Activated CD4-positive, CD25-positive, alpha-beta regulatory T cell treated with anti-CD3 and anti-CD28 coated beads, Interleukin-2, amount 50 U/mL, for 16 hours (primary cell): ENCODE measurements around the gene SLC6A3.
"Not testable (repeated sequence)": the region's sequence is repeated elsewhere in the genome, so short reads cannot be mapped to it uniquely, and the experiment has no call there.

Source experiments
- DNase-seq: peaks from one replicate; pipeline ENCODE4 v3.0.0-alpha.2; 2020; ENCODE audit warnings: low read depth, low spot score

SLC6A3 gene

GRCh38 chr5:1422522-1422921 is 22.7 kb downstream of the SLC6A3 start:
- not testable (repeated sequence) for DNase-seq

- no peak for DNase-seq
Measured at GRCh38 chr5:1421521-1422341, 23.5 kb downstream of the SLC6A3 start.

GRCh38 chr5:1420211-1421195 is 24.7 kb downstream of the SLC6A3 start:
- no peak for DNase-seq

- DNase-seq = no peak
Measured at GRCh38 chr5:1419476-1420210, 25.6 kb downstream of the SLC6A3 start.

- DNase-seq = no peak
Measured at GRCh38 chr5:1418921-1419280, 26.3 kb downstream of the SLC6A3 start.

- no peak for DNase-seq
Measured at GRCh38 chr5:1418238-1418920, 26.9 kb downstream of the SLC6A3 start.

GRCh38 chr5:1417586-1418225 is 27.5 kb downstream of the SLC6A3 start:
- no peak for DNase-seq

GRCh38 chr5:1416856-1417469 is 28.3 kb downstream of the SLC6A3 start:
- no peak for DNase-seq

- DNase-seq = no peak
Measured at GRCh38 chr5:1415626-1416360, 29.4 kb downstream of the SLC6A3 start.

GRCh38 chr5:1415059-1415425 is 30.2 kb downstream of the SLC6A3 start:
- no peak for DNase-seq

GRCh38 chr5:1414311-1415058 is 30.8 kb downstream of the SLC6A3 start:
- no peak for DNase-seq

GRCh38 chr5:1413611-1414241 is 31.5 kb downstream of the SLC6A3 start:
- no peak for DNase-seq

GRCh38 chr5:1413211-1413610 is 32.0 kb downstream of the SLC6A3 start:
- no peak for DNase-seq

GRCh38 chr5:1412621-1413020 is 32.6 kb downstream of the SLC6A3 start:
- DNase-seq = no peak

GRCh38 chr5:1412163-1412562 is 33.1 kb downstream of the SLC6A3 start:
- no peak for DNase-seq

- no peak for DNase-seq
Measured at GRCh38 chr5:1411099-1411498, 34.1 kb downstream of the SLC6A3 start.

- DNase-seq = no peak
Measured at GRCh38 chr5:1410156-1411014, 34.9 kb downstream of the SLC6A3 start.
